ENCODE results near the gene GAS6. TPM values are rescaled to one million over a fixed set of nuclear protein-coding genes. Genes with fewer than 3 reads are reported as not detected.

The GAS6 gene
- total and polyA plus RNA-seq, 9 of the 15 experiments (the other 6 are each of a cell fraction or from before 2014, with no cell fraction given) = 0.14 to 9.7 (median 4.7) TPM; not detected in 1

GRCh38 chr13:113848431-113849260, 15.2 kb downstream of the GAS6 start:
- BruUV-seq (replicated peaks) = no TSS peak
- no peak overlapping the region for H3K4me2 ChIP-seq (ENCODE audit: insufficient read depth, low read length)
- peaks cover 14 to 28% of the 10 kb centered on the region in 2 experiments for H3K4me1 ChIP-seq (replicated peaks in 1 of 2; ENCODE audit: control insufficient read depth in 2 of 2, insufficient read depth in 2 of 2, low read length in 2 of 2)
- peak; percentile 25; the same call in 1 of the 3 replicates for ATAC-seq
- no peak for FAIRE-seq
- no peaks in the 10 kb centered on the region for H4K20me1 ChIP-seq (replicated peaks; ENCODE audit: control insufficient read depth, insufficient read depth, low read length)
- H3K27me3 ChIP-seq (ENCODE audit: control insufficient read depth in 2 of 2, insufficient read depth in 2 of 2, low read length in 2 of 2) = no peaks in the 10 kb centered on the region
- DNase-seq (ENCODE audit: extremely low read depth in 1 of 4, low spot score in 3 of 4) = no peak
- H3K9me1 ChIP-seq (ENCODE audit: control insufficient read depth, insufficient read depth, low read length) = no peaks in the 10 kb centered on the region
- 76% methylated on average over 16 of the region's 18 CpGs for WGBS (ENCODE audit: insufficient coverage, low coverage, missing lambda C conversion rate)
- intact Hi-C loops (cut with micrococcal nuclease) (no loop called here), in situ Hi-C loops (cut with MboI) (no loop called here)
- no peak overlapping the region for H3K27ac ChIP-seq (ENCODE audit: extremely low read depth, low read depth, low read length)
- ChIA-PET POLR2A (no interaction called here), CTCF (ENCODE audit: low intra/inter-chr PET ratio) (no interaction called here)
- no peaks in the 10 kb centered on the region for H3K36me3 ChIP-seq (ENCODE audit: control insufficient read depth, insufficient read depth, low read length)
- no peak overlapping the region for H3K4me3 ChIP-seq
- no peaks in the 10 kb centered on the region for H3K9me3 ChIP-seq (replicated peaks; ENCODE audit: control insufficient read depth, insufficient read depth, low read depth, low read length)
- peaks cover 6% of the 10 kb centered on the region; the same call in 2 of the 3 replicates for H3K79me2 ChIP-seq (ENCODE audit: control insufficient read depth, insufficient read depth, low read length)
- no peak overlapping the region for H2AFZ ChIP-seq (ENCODE audit: low read depth, low read length)
- H3K9ac ChIP-seq (ENCODE audit: insufficient read depth in 1 of 2, low read depth in 2 of 2, low read length in 2 of 2) = peak overlapping the region in 1 of 2 experiments; percentile 26; a peak in 1 of 4 replicates
- TF ChIP-seq, protein P1, sequence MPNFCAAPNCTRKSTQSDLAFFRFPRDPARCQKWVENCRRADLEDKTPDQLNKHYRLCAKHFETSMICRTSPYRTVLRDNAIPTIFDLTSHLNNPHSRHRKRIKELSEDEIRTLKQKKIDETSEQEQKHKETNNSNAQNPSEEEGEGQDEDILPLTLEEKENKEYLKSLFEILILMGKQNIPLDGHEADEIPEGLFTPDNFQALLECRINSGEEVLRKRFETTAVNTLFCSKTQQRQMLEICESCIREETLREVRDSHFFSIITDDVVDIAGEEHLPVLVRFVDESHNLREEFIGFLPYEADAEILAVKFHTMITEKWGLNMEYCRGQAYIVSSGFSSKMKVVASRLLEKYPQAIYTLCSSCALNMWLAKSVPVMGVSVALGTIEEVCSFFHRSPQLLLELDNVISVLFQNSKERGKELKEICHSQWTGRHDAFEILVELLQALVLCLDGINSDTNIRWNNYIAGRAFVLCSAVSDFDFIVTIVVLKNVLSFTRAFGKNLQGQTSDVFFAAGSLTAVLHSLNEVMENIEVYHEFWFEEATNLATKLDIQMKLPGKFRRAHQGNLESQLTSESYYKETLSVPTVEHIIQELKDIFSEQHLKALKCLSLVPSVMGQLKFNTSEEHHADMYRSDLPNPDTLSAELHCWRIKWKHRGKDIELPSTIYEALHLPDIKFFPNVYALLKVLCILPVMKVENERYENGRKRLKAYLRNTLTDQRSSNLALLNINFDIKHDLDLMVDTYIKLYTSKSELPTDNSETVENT (CRISPR knock-in tag; IDR thresholded peaks at IDR 0.05) = no peak
- TF ChIP-seq SPI1 (IDR thresholded peaks at IDR 0.05; ENCODE audit: borderline replicate concordance, low read depth, low read length) = no peak
- peak; percentile 78 for TF ChIP-seq C11orf30 (IDR thresholded peaks at IDR 0.05; ENCODE audit: low read depth)
- no peak for TF ChIP-seq MBD2 (IDR thresholded peaks at IDR 0.05; ENCODE audit: borderline replicate concordance, low read depth)
- TF ChIP-seq SIN3B (IDR thresholded peaks at IDR 0.05; ENCODE audit: low read depth) = no peak
- TF ChIP-seq XRCC4 (IDR thresholded peaks at IDR 0.05; ENCODE audit: extremely low read depth, insufficient read depth, insufficient read length) = no peak
- TF ChIP-seq, protein P2, sequence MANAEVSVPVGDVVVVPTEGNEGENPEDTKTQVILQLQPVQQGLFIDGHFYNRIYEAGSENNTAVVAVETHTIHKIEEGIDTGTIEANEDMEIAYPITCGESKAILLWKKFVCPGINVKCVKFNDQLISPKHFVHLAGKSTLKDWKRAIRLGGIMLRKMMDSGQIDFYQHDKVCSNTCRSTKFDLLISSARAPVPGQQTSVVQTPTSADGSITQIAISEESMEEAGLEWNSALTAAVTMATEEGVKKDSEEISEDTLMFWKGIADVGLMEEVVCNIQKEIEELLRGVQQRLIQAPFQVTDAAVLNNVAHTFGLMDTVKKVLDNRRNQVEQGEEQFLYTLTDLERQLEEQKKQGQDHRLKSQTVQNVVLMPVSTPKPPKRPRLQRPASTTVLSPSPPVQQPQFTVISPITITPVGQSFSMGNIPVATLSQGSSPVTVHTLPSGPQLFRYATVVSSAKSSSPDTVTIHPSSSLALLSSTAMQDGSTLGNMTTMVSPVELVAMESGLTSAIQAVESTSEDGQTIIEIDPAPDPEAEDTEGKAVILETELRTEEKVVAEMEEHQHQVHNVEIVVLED (CRISPR knock-in tag; IDR thresholded peaks at IDR 0.05) = no peak
- TF ChIP-seq EHMT2 (IDR thresholded peaks at IDR 0.05) = no peak
- TF ChIP-seq NR2C1 (IDR thresholded peaks at IDR 0.05) = no peak
- no peak for TF ChIP-seq NR2C1 (tag; IDR thresholded peaks at IDR 0.05)
- TF ChIP-seq, protein P3, sequence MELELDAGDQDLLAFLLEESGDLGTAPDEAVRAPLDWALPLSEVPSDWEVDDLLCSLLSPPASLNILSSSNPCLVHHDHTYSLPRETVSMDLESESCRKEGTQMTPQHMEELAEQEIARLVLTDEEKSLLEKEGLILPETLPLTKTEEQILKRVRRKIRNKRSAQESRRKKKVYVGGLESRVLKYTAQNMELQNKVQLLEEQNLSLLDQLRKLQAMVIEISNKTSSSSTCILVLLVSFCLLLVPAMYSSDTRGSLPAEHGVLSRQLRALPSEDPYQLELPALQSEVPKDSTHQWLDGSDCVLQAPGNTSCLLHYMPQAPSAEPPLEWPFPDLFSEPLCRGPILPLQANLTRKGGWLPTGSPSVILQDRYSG (tag; conservative IDR thresholded peaks at IDR 0.05; ENCODE audit: low read depth) = no peak
- TF ChIP-seq TCF3 (CRISPR knock-in tag; IDR thresholded peaks at IDR 0.05) = no peak
- TF ChIP-seq ZNF133 (CRISPR knock-in tag; IDR thresholded peaks at IDR 0.05) = no peak
- TF ChIP-seq ZNF121 (CRISPR knock-in tag; conservative IDR thresholded peaks at IDR 0.05) = no peak
- TF ChIP-seq, protein P4, sequence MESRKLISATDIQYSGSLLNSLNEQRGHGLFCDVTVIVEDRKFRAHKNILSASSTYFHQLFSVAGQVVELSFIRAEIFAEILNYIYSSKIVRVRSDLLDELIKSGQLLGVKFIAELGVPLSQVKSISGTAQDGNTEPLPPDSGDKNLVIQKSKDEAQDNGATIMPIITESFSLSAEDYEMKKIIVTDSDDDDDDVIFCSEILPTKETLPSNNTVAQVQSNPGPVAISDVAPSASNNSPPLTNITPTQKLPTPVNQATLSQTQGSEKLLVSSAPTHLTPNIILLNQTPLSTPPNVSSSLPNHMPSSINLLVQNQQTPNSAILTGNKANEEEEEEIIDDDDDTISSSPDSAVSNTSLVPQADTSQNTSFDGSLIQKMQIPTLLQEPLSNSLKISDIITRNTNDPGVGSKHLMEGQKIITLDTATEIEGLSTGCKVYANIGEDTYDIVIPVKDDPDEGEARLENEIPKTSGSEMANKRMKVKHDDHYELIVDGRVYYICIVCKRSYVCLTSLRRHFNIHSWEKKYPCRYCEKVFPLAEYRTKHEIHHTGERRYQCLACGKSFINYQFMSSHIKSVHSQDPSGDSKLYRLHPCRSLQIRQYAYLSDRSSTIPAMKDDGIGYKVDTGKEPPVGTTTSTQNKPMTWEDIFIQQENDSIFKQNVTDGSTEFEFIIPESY (CRISPR knock-in tag; IDR thresholded peaks at IDR 0.05) = peak; percentile 73
- TF ChIP-seq ZNF239 (CRISPR knock-in tag; IDR thresholded peaks at IDR 0.05) = no peak

Data from K562 (cell line).